SW 1271 (cell line): Measurements from ENCODE around the gene KCNA2.

Experiments
- DNase-seq, 2 experiments: peaks; one replicate each; lab custom pipeline; 2025; lab: John Stamatoyannopoulos, UW

The KCNA2 gene

GRCh38 chr1:110602466-110602865 lies 3.7 kb downstream of the KCNA2 start:
- DNase-seq: no peak

- no peak for DNase-seq
Observed at GRCh38 chr1:110601332-110601731, 4.8 kb downstream of the KCNA2 start.

GRCh38 chr1:110600716-110601115 lies 5.4 kb downstream of the KCNA2 start:
- DNase-seq: no peak

- DNase-seq: no peak
Observed at GRCh38 chr1:110597966-110598365, 8.2 kb downstream of the KCNA2 start.

GRCh38 chr1:110596312-110596711 lies 9.8 kb downstream of the KCNA2 start:
- no peak for DNase-seq

GRCh38 chr1:110595353-110595710 lies 10.8 kb downstream of the KCNA2 start:
- DNase-seq: no peak

- no peak for DNase-seq
Observed at GRCh38 chr1:110594456-110595352, 11.5 kb downstream of the KCNA2 start.

- DNase-seq: no peak
Observed at GRCh38 chr1:110593902-110594301, 12.3 kb downstream of the KCNA2 start.

GRCh38 chr1:110591956-110592355 lies 14.2 kb downstream of the KCNA2 start:
- no peak for DNase-seq

- no peak for DNase-seq
Observed at GRCh38 chr1:110588991-110589390, 17.2 kb downstream of the KCNA2 start.

GRCh38 chr1:110588486-110588885 lies 17.7 kb downstream of the KCNA2 start:
- DNase-seq: no peak

GRCh38 chr1:110587906-110588305 lies 18.3 kb downstream of the KCNA2 start:
- no peak for DNase-seq

GRCh38 chr1:110585481-110585880 lies 20.7 kb downstream of the KCNA2 start:
- DNase-seq: no peak

- DNase-seq: no peak
Observed at GRCh38 chr1:110584045-110584444, 22.1 kb downstream of the KCNA2 start.

- no peak for DNase-seq
Observed at GRCh38 chr1:110583505-110583904, 22.7 kb downstream of the KCNA2 start.

GRCh38 chr1:110582378-110582777 lies 23.8 kb downstream of the KCNA2 start:
- no peak for DNase-seq

- no peak for DNase-seq
Observed at GRCh38 chr1:110581682-110582145, 24.4 kb downstream of the KCNA2 start.

- DNase-seq: no peak
Observed at GRCh38 chr1:110580244-110580643, 25.9 kb downstream of the KCNA2 start.

- no peak for DNase-seq
Observed at GRCh38 chr1:110579460-110579859, 26.7 kb downstream of the KCNA2 start.

- DNase-seq: no peak
Observed at GRCh38 chr1:110576441-110576840, 29.7 kb downstream of the KCNA2 start.

- no peak for DNase-seq
Observed at GRCh38 chr1:110573314-110573713, 32.8 kb downstream of the KCNA2 start.

GRCh38 chr1:110572751-110573150 lies 33.4 kb downstream of the KCNA2 start:
- no peak for DNase-seq

GRCh38 chr1:110570901-110571300 lies 35.3 kb downstream of the KCNA2 start:
- DNase-seq: no peak

- DNase-seq: no peak
Observed at GRCh38 chr1:110570307-110570706, 35.9 kb downstream of the KCNA2 start.
